Neural cell (in vitro differentiated cells): ENCODE measurements around the gene WNT6. TPM values are rescaled to one million over a fixed set of nuclear protein-coding genes. Genes with fewer than 3 reads are reported as not detected.

Experiments used
- H2AFZ ChIP-seq: fragments of 200-600, 300-800 bp; sonication (generic), shearing (Covaris generic); 2 replicates; pipeline ENCODE4 v1.6.0; 2014; ENCODE audit warnings: low read depth, mild to moderate bottlenecking, antibody characterized with exemption, low read length, moderate library complexity
- H3F3A ChIP-seq: fragments of 200-600 bp; shearing (Covaris generic); 2 replicates; pipeline ENCODE4 v1.6.1; 2016; ENCODE audit warnings: mild to moderate bottlenecking, moderate library complexity, mixed read lengths, antibody characterized with exemption, low read length; ENCODE audit not compliant: insufficient read depth, poor library complexity, severe bottlenecking
- H3K27ac ChIP-seq: fragments of 200-600, 300-800 bp; sonication (generic), shearing (Covaris generic); 2 replicates; pipeline ENCODE4 v1.5.1; 2014; ENCODE audit warnings: mild to moderate bottlenecking, low read length, moderate library complexity
- H3K27me3 ChIP-seq: fragments of 300-800, 200-600 bp; sonication (generic), shearing (Covaris generic); 2 replicates; pipeline ENCODE4 v1.6.0; 2014; ENCODE audit warnings: mild to moderate bottlenecking, low read depth, low read length, moderate library complexity; ENCODE audit not compliant: insufficient read depth
- H3K36me3 ChIP-seq: fragments of 300-800, 200-600 bp; sonication (generic), shearing (Covaris generic); 2 replicates; pipeline ENCODE4 v1.5.1; 2014; ENCODE audit warnings: mild to moderate bottlenecking, antibody characterized with exemption, low read length, moderate library complexity; ENCODE audit not compliant: insufficient read depth
- H3K4me2 ChIP-seq: fragments of 300-800, 200-600 bp; sonication (generic), shearing (Covaris generic); 2 replicates; pipeline ENCODE4 v1.6.0; 2014; ENCODE audit warnings: mild to moderate bottlenecking, low read length
- H3K4me3 ChIP-seq: fragments of 300-800, 200-600 bp; sonication (generic), shearing (Covaris generic); 2 replicates; pipeline ENCODE4 v1.5.1; 2014; ENCODE audit warnings: mild to moderate bottlenecking, low read length, moderate library complexity
- H3K79me2 ChIP-seq: fragments of 200-600 bp; shearing (Covaris generic); replicated peaks from 2 replicates; pipeline ENCODE4 v1.6.0; 2014; ENCODE audit warnings: mild to moderate bottlenecking, low read length, moderate library complexity; ENCODE audit not compliant: insufficient read depth
- H3K9ac ChIP-seq: fragments of 300-800, 200-600 bp; sonication (generic), shearing (Covaris generic); 2 replicates; pipeline ENCODE4 v1.6.1; 2016; ENCODE audit warnings: mild to moderate bottlenecking, low read length, mixed read lengths
- H3K9me2 ChIP-seq: fragments of 200-600 bp; shearing (Covaris generic); 2 replicates; pipeline ENCODE4 v1.6.1; 2016; ENCODE audit warnings: mild to moderate bottlenecking, low read length, mixed read lengths; ENCODE audit not compliant: insufficient read depth
- H3K9me3 ChIP-seq: fragments of 200-600, 300-800 bp; sonication (generic), shearing (Covaris generic); 2 replicates; pipeline ENCODE4 v1.6.1; 2016; ENCODE audit warnings: mild to moderate bottlenecking, mixed run types, low read length, moderate library complexity, mixed read lengths
- H4K20me1 ChIP-seq: fragments of 200-600 bp; shearing (Covaris generic); 2 replicates; pipeline ENCODE4 v1.6.1; 2016; ENCODE audit warnings: mild to moderate bottlenecking, mixed run types; ENCODE audit not compliant: insufficient read depth
- CTCF ChIP-seq: fragments of 450-650 bp; IDR thresholded peaks from 2 replicates; pipeline ENCODE4 v1.5.1; 2014; ENCODE audit warnings: antibody characterized with exemption, mild to moderate bottlenecking, moderate library complexity; ENCODE audit not compliant: poor library complexity, severe bottlenecking
- EP300 ChIP-seq: fragments of 450-650 bp; conservative IDR thresholded peaks from 2 replicates; pipeline ENCODE4 v1.6.1; 2014; ENCODE audit warnings: antibody characterized with exemption, mild to moderate bottlenecking, moderate library complexity; ENCODE audit not compliant: poor library complexity, severe bottlenecking
- EZH2 ChIP-seq: fragments of 200-600, 300-800 bp; shearing (Covaris generic), sonication (generic); IDR thresholded peaks from 2 replicates; pipeline ENCODE4 v1.6.1; 2014; ENCODE audit warnings: antibody characterized with exemption, low read length, borderline replicate concordance, mild to moderate bottlenecking; ENCODE audit not compliant: insufficient read depth, poor library complexity, severe bottlenecking
- MXI1 ChIP-seq: fragments of 450-650 bp; conservative IDR thresholded peaks from 2 replicates; pipeline ENCODE4 v1.6.1; 2014; ENCODE audit warnings: antibody characterized with exemption, mild to moderate bottlenecking; ENCODE audit not compliant: poor library complexity, severe bottlenecking
- POLR2AphosphoS5 ChIP-seq: IDR thresholded peaks from 2 replicates; pipeline ENCODE4 v1.6.1; 2012
- RAD21 ChIP-seq: fragments of 450-650 bp; conservative IDR thresholded peaks from 2 replicates; pipeline ENCODE4 v1.6.1; 2014; ENCODE audit warnings: antibody characterized with exemption, mild to moderate bottlenecking, moderate library complexity
- REST ChIP-seq: IDR thresholded peaks from 2 replicates; pipeline ENCODE4 v1.6.1; 2012; ENCODE audit warnings: borderline replicate concordance
- SMC3 ChIP-seq: fragments of 450-650 bp; conservative IDR thresholded peaks from 2 replicates; pipeline ENCODE4 v1.6.1; 2014; ENCODE audit warnings: antibody characterized with exemption, mild to moderate bottlenecking, moderate library complexity; ENCODE audit not compliant: poor library complexity
- TAF1 ChIP-seq: IDR thresholded peaks from 2 replicates; pipeline ENCODE4 v1.6.1; 2012; ENCODE audit warnings: low read depth
- polyA plus RNA-seq: library from polyadenylated mRNA; depleted of rRNA; stranded (reverse); fragments of >200 nt; gene quantifications from 2 replicates; pipeline ENCODE4 v1.2.3, GENCODE V29; 2014

WNT6 gene
- polyA plus RNA-seq, 1 donor from 2014 or later: not detected

- Histone ChIP-seq H3K36me3 (no peaks in the 10 kb centered on the region), H3K79me2 (no peaks in the 10 kb centered on the region), H3K27ac (no peak overlapping the region), H3K4me3 (no peak overlapping the region), H3K27me3 (no peaks in the 10 kb centered on the region), H3K9me3 (no peaks in the 10 kb centered on the region), H4K20me1 (no peaks in the 10 kb centered on the region), H3K9me2 (no peaks in the 10 kb centered on the region), H3K9ac (no peak overlapping the region), H3K4me2 (no peak overlapping the region), H2AFZ (no peak overlapping the region), H3F3A (no peaks in the 10 kb centered on the region)
- TF ChIP-seq MXI1: no peak
- no peak for TF ChIP-seq SMC3
- no peak for TF ChIP-seq TAF1
- TF ChIP-seq EZH2: no peak
- no peak for TF ChIP-seq REST
- no peak for TF ChIP-seq RAD21
- no peak for TF ChIP-seq EP300
- no peak for TF ChIP-seq CTCF
- TF ChIP-seq POLR2AphosphoS5: no peak
Measured at GRCh38 chr2:218816561-218817011, 43.0 kb upstream of the WNT6 start.

- Histone ChIP-seq H3K4me2 (no peak overlapping the region), H3K9me2 (no peaks in the 10 kb centered on the region), H3K27ac (no peak overlapping the region), H2AFZ (no peak overlapping the region), H4K20me1 (no peaks in the 10 kb centered on the region), H3K9ac (no peak overlapping the region), H3K4me3 (no peak overlapping the region), H3K79me2 (no peaks in the 10 kb centered on the region), H3K27me3 (no peaks in the 10 kb centered on the region), H3K9me3 (no peaks in the 10 kb centered on the region), H3F3A (no peaks in the 10 kb centered on the region), H3K36me3 (no peaks in the 10 kb centered on the region)
- no peak for TF ChIP-seq RAD21
Measured at GRCh38 chr2:218819093-218819492, 40.5 kb upstream of the WNT6 start.

- Histone ChIP-seq H3K27ac (no peak overlapping the region), H3K4me2 (no peak overlapping the region), H3K9me2 (no peaks in the 10 kb centered on the region), H3K4me3 (no peak overlapping the region), H4K20me1 (no peaks in the 10 kb centered on the region), H3F3A (no peaks in the 10 kb centered on the region), H3K27me3 (no peaks in the 10 kb centered on the region), H3K9me3 (no peaks in the 10 kb centered on the region), H3K79me2 (no peaks in the 10 kb centered on the region), H2AFZ (no peak overlapping the region), H3K36me3 (no peaks in the 10 kb centered on the region), H3K9ac (no peak overlapping the region)
- no peak for TF ChIP-seq SMC3
- TF ChIP-seq EP300: no peak
- no peak for TF ChIP-seq MXI1
- no peak for TF ChIP-seq POLR2AphosphoS5
- no peak for TF ChIP-seq EZH2
- no peak for TF ChIP-seq REST
- TF ChIP-seq RAD21: no peak
- no peak for TF ChIP-seq TAF1
- TF ChIP-seq CTCF: no peak
Measured at GRCh38 chr2:218820746-218821369, 38.7 kb upstream of the WNT6 start.
